HG02759 (cell line): Measurements from ENCODE around the gene CDC42BPA.
A peak's percentile ranks its signal among the peaks of the same experiment; 100 is the strongest.

Experiments used
- ATAC-seq: cut with Tn5 transposase; IDR thresholded peaks from one replicate; pipeline ENCODE4 v1.9.1; 2021; ENCODE audit warnings: mild to moderate bottlenecking, moderate library complexity; ENCODE audit not compliant: unreplicated experiment

CDC42BPA gene

DNA sequence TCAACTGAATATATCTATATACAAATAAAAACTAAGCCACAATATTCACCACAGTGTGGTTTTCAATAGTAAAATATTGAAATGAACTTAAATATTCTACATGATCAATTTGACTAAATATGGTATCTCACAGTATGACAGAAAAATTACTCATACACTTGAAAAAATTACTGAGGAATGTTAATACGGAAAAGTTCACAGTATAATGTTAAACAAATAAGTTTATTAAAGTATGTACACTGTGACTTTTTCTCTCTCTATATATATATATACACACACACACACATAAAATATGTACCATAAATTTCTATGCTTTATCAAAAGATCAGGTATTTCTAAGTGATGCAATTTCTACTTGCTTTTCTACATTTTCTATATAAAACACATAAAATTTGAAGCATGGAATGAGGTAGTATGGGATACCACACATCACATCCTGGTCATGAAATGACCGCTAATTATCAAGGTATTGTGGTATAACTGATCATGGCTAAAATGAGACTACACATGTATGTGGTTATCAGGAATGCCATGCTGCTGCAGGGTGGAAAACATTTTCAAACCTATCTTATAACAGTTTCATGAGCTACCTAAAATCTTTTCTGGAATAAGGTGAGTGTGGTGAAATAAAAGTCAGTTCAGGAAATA is 102.3 kb downstream of the CDC42BPA start:
- no peak for ATAC-seq

DNA sequence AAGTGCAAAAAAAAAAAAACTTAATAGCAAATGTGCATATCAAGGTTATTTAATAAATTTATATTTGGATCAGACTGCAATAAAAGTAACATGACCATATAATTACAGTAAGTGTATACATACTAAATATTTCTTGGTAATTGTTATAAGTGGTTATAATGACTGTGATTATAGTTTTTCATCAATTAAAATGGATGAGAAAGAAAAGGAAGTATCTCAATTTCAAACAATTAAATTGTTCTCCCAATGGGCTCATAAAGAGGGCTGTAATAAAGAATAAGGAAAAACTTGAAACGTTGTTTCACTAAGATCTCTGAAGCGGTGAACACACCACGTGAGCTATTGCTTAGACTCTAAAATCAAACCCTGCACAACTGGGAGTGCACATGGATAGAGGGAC is 104.1 kb downstream of the CDC42BPA start:
- ATAC-seq = no peak

- no peak for ATAC-seq
Measured at GRCh38 chr1:227213426-227213825, 104.9 kb downstream of the CDC42BPA start.

DNA sequence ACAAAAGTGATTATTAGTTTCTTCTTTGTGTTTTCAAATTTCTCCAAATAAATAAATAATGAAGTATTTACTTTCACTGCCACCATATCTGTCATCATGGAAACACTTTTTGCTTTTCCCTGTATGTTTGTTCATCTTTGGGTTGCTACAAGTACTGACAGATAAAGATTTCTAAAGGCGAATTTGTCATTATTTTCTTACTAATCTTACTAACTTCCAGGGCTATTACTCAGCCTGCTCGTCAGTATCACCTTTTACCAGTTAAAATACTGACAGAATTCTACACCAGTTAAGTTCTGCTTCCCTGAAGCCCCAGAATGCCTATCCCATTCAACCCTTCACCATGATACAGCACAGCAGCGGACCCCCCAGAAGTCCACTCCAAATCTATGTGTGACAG is 106.1 kb downstream of the CDC42BPA start:
- no peak for ATAC-seq

GRCh38 chr1:227210604-227211003 is 107.7 kb downstream of the CDC42BPA start:
- no peak for ATAC-seq

- no peak for ATAC-seq
Measured at GRCh38 chr1:227197064-227197463, 121.2 kb downstream of the CDC42BPA start.

DNA sequence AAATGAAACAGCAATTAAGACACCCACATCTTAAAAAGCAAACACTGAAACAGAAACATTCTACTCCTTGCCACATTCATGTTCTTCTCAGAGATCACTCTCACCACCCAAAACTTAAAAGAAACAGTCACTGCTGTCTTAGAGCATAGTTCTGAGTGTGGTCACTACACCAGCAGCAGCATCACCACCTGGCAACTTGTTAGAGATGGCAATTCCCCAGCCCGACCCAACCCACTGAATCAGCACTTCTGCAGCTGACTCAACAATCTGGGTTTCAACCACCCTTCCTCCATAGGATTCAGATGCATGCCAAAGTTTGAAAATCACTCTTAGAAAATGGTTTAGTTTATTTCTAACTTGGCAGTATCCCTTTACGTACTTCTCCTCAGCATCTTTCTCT is 126.1 kb downstream of the CDC42BPA start:
- ATAC-seq = peak; percentile 73

- peak; percentile 67 for ATAC-seq
Measured at GRCh38 chr1:227191607-227192006, 126.7 kb downstream of the CDC42BPA start.

- no peak for ATAC-seq
Measured at GRCh38 chr1:227190321-227190720, 128.0 kb downstream of the CDC42BPA start.

DNA sequence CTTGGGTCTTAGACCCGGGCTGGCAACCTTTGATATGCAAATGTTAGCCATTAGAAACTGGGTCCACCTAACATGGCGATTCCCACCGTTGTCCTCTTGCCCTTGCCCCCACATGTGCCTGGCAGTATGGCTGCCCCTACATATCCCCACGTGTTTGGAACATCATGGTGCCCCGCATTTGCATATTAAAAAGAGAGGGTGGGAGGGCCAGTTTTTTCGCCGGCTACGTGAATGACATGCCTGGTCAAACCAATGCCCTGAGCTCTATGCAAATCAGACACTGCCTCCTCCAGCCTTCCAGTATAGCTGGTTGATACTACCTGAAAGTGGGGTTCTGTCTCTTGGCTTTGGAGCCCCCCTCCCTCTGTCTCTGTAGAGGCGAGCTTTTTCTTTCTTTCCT is 133.0 kb downstream of the CDC42BPA start:
- ATAC-seq = no peak

DNA sequence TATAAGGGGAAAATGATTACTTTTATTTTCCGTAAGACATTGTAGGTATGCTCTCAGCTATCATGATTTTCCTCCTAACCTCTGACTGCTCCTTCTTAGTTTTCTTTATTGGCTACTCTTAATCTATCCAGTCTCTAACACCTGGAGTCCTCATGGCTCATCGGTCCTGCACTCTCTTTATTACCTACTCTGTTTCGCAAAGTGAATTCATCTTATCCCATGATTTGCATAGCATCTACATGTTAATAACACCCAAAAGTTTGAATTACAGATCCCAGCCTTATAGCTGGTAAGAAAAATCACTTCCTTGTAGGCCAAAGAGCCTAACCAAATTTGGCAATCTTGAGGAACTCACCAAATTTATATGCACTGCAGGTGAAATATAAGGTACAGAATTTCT is 136.3 kb downstream of the CDC42BPA start:
- ATAC-seq = no peak

GRCh38 chr1:227175611-227176010 is 142.7 kb downstream of the CDC42BPA start:
- no peak for ATAC-seq

- ATAC-seq = no peak
Measured at GRCh38 chr1:227174164-227174563, 144.1 kb downstream of the CDC42BPA start.

- ATAC-seq = no peak
Measured at GRCh38 chr1:227170361-227171166, 147.7 kb downstream of the CDC42BPA start.

- no peak for ATAC-seq
Measured at GRCh38 chr1:227169343-227169742, 148.9 kb downstream of the CDC42BPA start.

GRCh38 chr1:227167276-227168101 is 150.8 kb downstream of the CDC42BPA start:
- no peak for ATAC-seq

DNA sequence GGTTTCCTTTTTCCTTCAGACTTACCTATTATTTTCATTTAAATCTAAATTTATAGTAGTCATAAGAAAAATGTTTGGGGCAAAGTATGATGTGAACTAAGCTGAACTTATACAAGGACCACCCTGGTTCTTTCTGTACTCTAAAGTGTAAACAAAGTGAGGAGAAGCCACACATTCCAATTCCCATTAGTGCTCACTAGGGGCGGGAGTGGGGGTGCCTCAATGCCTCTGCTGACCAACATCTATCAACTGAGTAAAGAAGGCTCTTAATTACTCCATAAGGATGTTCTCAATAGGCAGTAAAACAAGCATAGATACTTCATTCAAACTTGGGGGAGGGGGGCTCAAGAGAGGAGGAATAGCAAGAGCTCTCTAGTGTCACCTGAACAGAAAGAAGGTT is 151.7 kb downstream of the CDC42BPA start:
- no peak for ATAC-seq

- no peak for ATAC-seq
Measured at GRCh38 chr1:227161470-227161869, 156.8 kb downstream of the CDC42BPA start.

DNA sequence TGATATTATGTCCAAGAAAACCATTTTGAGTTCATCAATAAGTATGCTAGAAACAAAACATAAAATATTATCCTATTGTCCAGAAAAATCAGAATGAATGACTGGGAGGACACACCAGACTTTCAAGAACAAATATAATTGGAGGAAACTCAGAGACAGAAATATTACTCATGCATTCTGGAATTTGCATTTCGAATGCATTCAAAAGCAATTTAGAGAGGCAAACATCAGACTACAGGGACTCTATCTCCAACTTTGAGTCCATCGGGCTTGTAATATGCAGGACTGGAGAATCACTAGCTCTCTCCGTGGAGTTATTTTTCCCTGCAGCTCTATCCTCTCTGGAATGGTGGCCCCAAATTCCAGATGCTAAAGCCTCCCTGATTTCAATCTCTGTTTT is 161.8 kb downstream of the CDC42BPA start:
- no peak for ATAC-seq

GRCh38 chr1:227155688-227156087 is 162.6 kb downstream of the CDC42BPA start:
- ATAC-seq = no peak

DNA sequence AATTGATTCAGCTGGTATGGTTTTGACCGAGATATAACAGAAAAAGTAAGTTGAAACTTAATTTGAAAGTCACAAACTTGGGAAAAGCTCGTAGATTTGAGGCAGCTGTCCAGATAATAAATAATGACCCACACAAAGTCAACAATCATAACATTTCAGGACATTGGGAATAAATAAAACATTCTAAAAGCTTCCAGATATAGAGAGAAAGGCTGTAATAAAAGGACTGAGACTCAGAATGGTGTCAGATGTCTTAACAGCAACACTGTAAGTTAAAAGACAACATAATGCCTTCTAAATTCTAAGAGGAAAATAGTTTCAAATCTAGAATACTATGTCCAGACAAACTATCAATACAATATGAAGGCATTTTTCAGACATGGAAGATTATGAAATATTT is 163.3 kb downstream of the CDC42BPA start:
- ATAC-seq = no peak

- ATAC-seq = no peak
Measured at GRCh38 chr1:227152525-227152924, 165.8 kb downstream of the CDC42BPA start.
